NCI-H128 (cell line): ENCODE data around the gene ALPI.
"Not testable (repeated sequence)": the region's sequence is repeated elsewhere in the genome, so short reads cannot be mapped to it uniquely, and the experiment has no call there.

Experiments used
- DNase-seq: peaks from one replicate; lab custom pipeline; 2025; ENCODE audit not compliant: unreplicated experiment; lab: John Stamatoyannopoulos, UW

The ALPI gene

GRCh38 chr2:232420463-232421188 lies 35.3 kb upstream of the ALPI start:
- no peak for DNase-seq

- no peak for DNase-seq
Measured at GRCh38 chr2:232421189-232421785, 34.7 kb upstream of the ALPI start.

- DNase-seq: no peak
Measured at GRCh38 chr2:232422051-232422450, 33.9 kb upstream of the ALPI start.

GRCh38 chr2:232422996-232423395 lies 33.0 kb upstream of the ALPI start:
- not testable (repeated sequence) for DNase-seq

GRCh38 chr2:232423407-232423806 lies 32.5 kb upstream of the ALPI start:
- DNase-seq: not testable (repeated sequence)

GRCh38 chr2:232431705-232432590 lies 24.0 kb upstream of the ALPI start:
- DNase-seq: no peak

GRCh38 chr2:232432598-232433184 lies 23.3 kb upstream of the ALPI start:
- no peak for DNase-seq

GRCh38 chr2:232433622-232434021 lies 22.3 kb upstream of the ALPI start:
- not testable (repeated sequence) for DNase-seq

- DNase-seq: no peak
Measured at GRCh38 chr2:232434091-232434490, 21.9 kb upstream of the ALPI start.

GRCh38 chr2:232434563-232435374 lies 21.2 kb upstream of the ALPI start:
- no peak for DNase-seq

- no peak for DNase-seq
Measured at GRCh38 chr2:232435375-232435648, 20.6 kb upstream of the ALPI start.

- DNase-seq: no peak
Measured at GRCh38 chr2:232435805-232436204, 20.1 kb upstream of the ALPI start.

GRCh38 chr2:232436381-232437194 lies 19.4 kb upstream of the ALPI start:
- DNase-seq: no peak

GRCh38 chr2:232437195-232437571 lies 18.8 kb upstream of the ALPI start:
- no peak for DNase-seq

- DNase-seq: no peak
Measured at GRCh38 chr2:232438091-232438490, 17.9 kb upstream of the ALPI start.

- DNase-seq: no peak
Measured at GRCh38 chr2:232438951-232439757, 16.8 kb upstream of the ALPI start.

GRCh38 chr2:232439758-232440135 lies 16.2 kb upstream of the ALPI start:
- no peak for DNase-seq

GRCh38 chr2:232440220-232441018 lies 15.5 kb upstream of the ALPI start:
- peak; percentile 28 for DNase-seq
